Measurements from ENCODE around the gene TLL1.

DNA sequence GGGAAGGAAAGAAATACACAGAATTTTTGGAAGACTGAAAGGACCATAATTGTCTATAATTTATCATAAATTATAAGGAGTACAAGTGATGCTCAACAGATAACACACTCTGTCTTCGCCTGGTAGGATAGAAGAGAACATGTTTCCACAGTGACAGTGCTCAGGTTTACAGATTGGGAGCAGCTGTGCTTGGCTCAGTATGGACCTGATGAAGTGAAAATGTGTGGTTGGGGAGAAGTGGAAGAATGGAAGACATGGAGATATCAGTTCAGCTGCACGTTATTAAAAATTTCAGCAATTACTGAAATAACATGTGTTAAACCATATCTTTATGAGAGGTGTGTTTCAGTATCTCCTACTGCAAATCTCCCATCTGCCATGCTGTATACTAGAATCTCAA is 90.6 kb downstream of the TLL1 start:
- TF ChIP-seq, protein P1, sequence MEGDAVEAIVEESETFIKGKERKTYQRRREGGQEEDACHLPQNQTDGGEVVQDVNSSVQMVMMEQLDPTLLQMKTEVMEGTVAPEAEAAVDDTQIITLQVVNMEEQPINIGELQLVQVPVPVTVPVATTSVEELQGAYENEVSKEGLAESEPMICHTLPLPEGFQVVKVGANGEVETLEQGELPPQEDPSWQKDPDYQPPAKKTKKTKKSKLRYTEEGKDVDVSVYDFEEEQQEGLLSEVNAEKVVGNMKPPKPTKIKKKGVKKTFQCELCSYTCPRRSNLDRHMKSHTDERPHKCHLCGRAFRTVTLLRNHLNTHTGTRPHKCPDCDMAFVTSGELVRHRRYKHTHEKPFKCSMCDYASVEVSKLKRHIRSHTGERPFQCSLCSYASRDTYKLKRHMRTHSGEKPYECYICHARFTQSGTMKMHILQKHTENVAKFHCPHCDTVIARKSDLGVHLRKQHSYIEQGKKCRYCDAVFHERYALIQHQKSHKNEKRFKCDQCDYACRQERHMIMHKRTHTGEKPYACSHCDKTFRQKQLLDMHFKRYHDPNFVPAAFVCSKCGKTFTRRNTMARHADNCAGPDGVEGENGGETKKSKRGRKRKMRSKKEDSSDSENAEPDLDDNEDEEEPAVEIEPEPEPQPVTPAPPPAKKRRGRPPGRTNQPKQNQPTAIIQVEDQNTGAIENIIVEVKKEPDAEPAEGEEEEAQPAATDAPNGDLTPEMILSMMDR (conservative IDR thresholded peaks at IDR 0.05): no peak
- TF ChIP-seq ZFX (IDR thresholded peaks at IDR 0.05): no peak

All from C4-2B (cell line).